Ishikawa (cell line): ENCODE results near the gene TMPRSS11B.

Experiments
- CEBPB ChIP-seq: IDR thresholded peaks from 2 replicates; pipeline ENCODE4 v1.6.1; 2012
- CREB1 ChIP-seq: IDR thresholded peaks from 2 replicates; pipeline ENCODE4 v1.6.1; 2012; ENCODE audit warnings: low read depth
- FOXM1 ChIP-seq: IDR thresholded peaks from 2 replicates; pipeline ENCODE4 v1.6.1; 2012; ENCODE audit warnings: low read depth, borderline replicate concordance
- REST ChIP-seq: IDR thresholded peaks from 2 replicates; pipeline ENCODE4 v1.6.1; 2012; ENCODE audit warnings: low read depth, mild to moderate bottlenecking
- TAF1 ChIP-seq: IDR thresholded peaks from 2 replicates; pipeline ENCODE4 v1.6.1; 2012; ENCODE audit warnings: low read depth, mild to moderate bottlenecking
- TCF12 ChIP-seq: IDR thresholded peaks from 2 replicates; pipeline ENCODE4 v1.6.1; 2012; ENCODE audit warnings: low read depth
- TF ChIP-seq, protein P1 (sequence below): IDR thresholded peaks from 2 replicates; pipeline ENCODE4 v1.6.1; 2012

TMPRSS11B gene

DNA sequence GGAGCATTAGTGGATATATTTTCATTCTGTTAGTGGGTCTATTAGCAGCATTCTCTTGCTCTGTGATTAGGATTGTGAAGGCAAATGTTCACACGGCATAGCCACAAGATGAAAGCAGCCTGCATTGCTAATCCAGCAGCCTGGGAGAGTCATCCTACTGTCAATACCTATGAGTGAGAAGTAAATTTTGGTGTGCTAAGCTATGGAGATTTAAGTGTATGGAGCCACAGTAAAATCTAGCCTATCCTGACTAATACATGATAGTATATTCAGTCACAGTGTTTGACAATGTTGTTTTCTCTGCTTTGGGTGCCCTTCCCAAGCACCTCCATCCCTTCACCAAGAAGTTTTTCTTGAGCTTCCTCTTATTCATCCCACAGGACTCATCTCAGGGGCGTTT, 68.6 kb downstream of the TMPRSS11B start:
- TF ChIP-seq TCF12 (no peak), CREB1 (no peak), TAF1 (no peak), FOXM1 (no peak), CEBPB (no peak), REST (no peak)
- TF ChIP-seq, protein P1, sequence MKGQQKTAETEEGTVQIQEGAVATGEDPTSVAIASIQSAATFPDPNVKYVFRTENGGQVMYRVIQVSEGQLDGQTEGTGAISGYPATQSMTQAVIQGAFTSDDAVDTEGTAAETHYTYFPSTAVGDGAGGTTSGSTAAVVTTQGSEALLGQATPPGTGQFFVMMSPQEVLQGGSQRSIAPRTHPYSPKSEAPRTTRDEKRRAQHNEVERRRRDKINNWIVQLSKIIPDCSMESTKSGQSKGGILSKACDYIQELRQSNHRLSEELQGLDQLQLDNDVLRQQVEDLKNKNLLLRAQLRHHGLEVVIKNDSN = no peak
